Fibroblast of pulmonary artery (primary cell): Measurements from ENCODE around the gene PRTG.
"Not testable (repeated sequence)": the region's sequence is repeated elsewhere in the genome, so short reads cannot be mapped to it uniquely, and the experiment has no call there.

Experiments
- DNase-seq: peaks from one replicate; pipeline ENCODE4 v3.0.0-alpha.2; 2010; ENCODE audit warnings: low read depth
- H3K4me3 ChIP-seq: replicated peaks from 2 replicates; pipeline ENCODE4 v1.5.1; 2011; ENCODE audit warnings: low read depth, mild to moderate bottlenecking, control low read depth, low read length, moderate library complexity
- CTCF ChIP-seq: IDR thresholded peaks from 2 replicates; pipeline ENCODE4 v1.5.1; 2011; ENCODE audit warnings: mild to moderate bottlenecking, control low read depth, low read length, inconsistent platforms; ENCODE audit errors: missing control alignments

Gene PRTG

GRCh38 chr15:55768670-55769185 lies 25.8 kb upstream of the PRTG start:
- H3K4me3 ChIP-seq, result no peak overlapping the region
- DNase-seq, result no peak
- no peak for TF ChIP-seq CTCF

- no peak for TF ChIP-seq CTCF
- no peak overlapping the region for H3K4me3 ChIP-seq
These were observed 23.7 kb upstream of the PRTG start for GRCh38 chr15:55766676-55767075.

GRCh38 chr15:55764398-55764797 lies 21.4 kb upstream of the PRTG start:
- no peak overlapping the region for H3K4me3 ChIP-seq
- TF ChIP-seq CTCF, result no peak
- no peak for DNase-seq

More at GRCh38 chr15:55766676-55767075, 23.7 kb upstream of the PRTG start:
- no peak for DNase-seq

DNA sequence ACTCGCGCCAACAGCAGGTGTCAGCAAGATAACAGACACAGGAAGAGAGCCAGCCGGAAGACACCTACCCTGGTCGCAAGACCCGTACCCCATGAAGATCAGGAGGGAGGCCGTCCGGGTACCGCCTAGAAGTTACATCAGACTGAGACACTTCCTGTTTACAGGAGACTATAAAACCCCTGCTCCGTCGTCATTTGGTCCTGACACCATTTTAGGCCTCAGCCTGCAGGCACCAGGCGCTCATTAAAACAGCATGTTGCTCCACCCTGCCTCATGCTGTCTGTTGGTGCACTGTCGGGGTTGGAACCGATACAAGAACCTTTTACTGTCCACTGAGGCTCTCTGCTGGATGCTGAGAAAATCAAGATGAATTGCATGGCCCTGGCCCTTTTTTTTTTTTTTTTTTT lies 15.6 kb upstream of the PRTG start:
- TF ChIP-seq CTCF, result no peak
- DNase-seq, result no peak
- H3K4me3 ChIP-seq, result no peak overlapping the region

GRCh38 chr15:55753433-55753832 lies 10.5 kb upstream of the PRTG start:
- DNase-seq, H3K4me3 ChIP-seq: not testable (repeated sequence)

GRCh38 chr15:55750706-55751105 lies 7.8 kb upstream of the PRTG start:
- no peak for TF ChIP-seq CTCF
- no peak for DNase-seq
- no peak overlapping the region for H3K4me3 ChIP-seq

GRCh38 chr15:55743729-55744655 lies 1.0 kb upstream of the PRTG start:
- H3K4me3 ChIP-seq, result peak overlapping the region; percentile 64
- DNase-seq, result no peak
- no peak for TF ChIP-seq CTCF
